HG03025 (cell line): Measurements from ENCODE around the gene BFSP1.

Experiments used
- ATAC-seq: cut with Tn5 transposase; IDR thresholded peaks from one replicate; pipeline ENCODE4 v1.9.1; 2021; ENCODE audit warnings: mild to moderate bottlenecking, moderate library complexity; ENCODE audit not compliant: unreplicated experiment, low FRiP score

The BFSP1 gene

DNA sequence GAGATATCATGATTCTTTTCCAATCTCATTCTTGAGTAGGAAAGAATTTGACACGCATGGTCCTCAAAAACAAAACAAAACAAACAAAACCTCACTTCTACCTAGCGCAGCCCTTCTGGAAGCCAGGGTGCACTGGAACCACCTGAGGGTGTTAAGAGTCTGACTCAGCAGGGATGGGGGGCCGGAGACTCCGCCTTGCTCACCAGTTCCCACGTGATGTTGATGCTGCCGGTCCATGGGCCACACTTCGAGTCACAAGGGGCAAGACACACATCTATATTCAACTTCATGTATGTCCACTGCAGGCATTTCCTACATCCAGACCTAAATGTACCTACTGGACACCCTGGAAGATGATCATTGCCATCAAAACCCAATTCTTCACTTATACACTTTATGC lies 30.4 kb downstream of the BFSP1 start:
- ATAC-seq: no peak

DNA sequence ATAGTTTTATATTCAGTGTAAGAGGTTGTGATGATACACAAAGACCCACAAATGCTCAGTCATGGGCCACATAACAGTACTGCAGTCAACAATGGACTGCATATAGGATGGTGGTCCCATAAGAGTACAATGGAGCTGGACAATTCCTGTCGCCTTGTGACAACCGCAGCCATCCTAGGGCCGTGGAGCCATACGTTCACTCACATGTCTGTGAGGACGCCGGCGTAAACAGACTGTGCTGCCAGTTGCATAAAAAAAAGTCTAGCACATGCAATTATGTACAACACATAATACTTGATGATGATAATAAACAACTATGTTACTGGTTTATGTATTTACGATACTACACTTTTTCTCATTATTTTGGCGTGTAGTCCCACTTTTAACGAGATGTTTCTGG lies 30.9 kb downstream of the BFSP1 start:
- no peak for ATAC-seq

DNA sequence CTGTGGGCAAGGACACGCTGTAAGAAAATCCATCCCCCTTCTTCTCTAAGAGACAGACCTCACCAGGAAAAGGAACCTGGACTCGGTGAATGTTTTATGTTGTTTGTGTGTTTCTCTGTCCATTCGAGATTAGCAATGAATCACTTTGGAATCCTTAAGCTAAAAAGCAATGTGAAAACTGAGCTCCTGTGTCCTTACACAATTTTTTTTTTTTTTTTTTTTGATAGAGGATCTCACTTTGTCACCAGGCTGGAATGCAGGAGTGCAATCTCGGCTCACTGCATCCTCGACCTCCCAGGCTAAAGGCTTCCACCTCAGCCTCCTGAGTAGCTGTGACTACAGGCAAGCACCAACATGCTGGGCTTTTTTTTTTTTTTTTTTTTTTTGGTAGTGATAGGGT lies 32.1 kb downstream of the BFSP1 start:
- no peak for ATAC-seq

DNA sequence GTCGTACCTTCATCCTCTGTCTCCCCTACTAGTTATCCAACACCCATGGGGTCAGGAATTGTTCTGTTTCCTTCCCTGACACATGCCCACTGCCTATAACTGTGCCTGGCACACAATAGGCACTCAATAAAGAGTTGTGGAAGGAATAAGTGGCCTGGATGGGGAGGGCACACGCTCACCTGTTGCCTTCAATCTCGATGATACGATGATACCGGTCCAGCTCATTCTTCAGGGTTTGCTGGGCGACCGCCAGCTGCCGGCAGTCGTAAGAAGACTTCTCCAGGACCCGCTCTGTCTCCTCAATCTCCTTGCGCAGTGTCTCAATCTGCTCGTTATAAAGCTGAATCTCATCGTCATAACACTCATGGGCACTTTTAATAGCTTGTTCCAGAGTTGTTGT lies 32.5 kb downstream of the BFSP1 start:
- ATAC-seq: no peak

DNA sequence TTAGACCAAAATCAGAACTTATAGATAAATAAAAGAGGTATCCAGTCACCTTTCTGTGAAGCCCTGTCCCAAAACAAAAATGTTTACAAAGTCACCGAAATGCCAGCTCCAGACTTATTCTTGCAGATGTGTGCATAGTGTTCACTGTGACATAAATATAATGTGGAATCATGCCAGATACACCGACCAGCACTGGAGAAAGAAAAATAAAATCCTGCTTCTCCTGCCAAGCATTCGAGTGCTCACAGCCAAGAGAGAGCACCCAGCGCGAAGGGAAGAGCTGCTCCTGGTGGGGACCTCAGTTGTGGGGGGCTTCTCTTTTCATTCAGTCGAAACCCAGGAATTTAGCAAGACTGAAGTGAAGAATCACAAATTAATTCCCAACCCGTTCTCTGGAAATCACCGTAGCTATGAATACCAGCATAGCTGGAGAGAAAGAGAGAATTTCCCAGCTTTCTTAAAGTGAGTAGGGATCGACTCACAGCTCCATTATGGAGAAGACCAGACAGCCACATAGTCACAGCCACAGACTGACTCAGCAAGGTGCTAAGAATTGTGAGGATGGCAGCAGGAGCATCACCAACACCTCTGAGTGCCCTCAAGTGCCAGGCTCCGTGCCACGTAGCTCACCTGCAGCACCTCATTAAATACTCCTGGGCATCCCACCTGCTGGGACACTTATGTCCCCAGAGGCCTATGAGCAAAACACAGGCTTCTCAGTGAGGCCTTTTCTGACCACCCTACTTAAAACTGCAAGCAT lies 33.2 kb downstream of the BFSP1 start:
- no peak for ATAC-seq

DNA sequence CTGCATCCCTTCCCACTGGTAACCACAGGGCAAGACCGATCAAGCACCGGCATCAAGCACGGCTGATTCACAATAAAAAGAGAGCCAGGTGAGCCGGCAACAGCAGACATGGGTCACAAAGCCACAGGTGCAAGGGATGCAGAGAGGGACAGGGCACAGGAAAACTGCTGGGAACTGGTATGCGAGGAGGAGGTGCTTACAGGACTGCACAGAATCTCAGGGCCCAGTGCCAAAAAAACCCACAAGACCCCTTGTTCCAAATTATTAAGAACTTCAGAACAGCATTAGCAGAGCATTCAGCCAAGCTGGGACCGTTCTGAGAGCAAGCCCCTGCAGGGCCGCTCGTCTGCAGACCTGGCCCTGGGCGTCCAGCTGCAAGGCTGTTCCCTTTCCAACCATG lies 35.4 kb downstream of the BFSP1 start:
- no peak for ATAC-seq

DNA sequence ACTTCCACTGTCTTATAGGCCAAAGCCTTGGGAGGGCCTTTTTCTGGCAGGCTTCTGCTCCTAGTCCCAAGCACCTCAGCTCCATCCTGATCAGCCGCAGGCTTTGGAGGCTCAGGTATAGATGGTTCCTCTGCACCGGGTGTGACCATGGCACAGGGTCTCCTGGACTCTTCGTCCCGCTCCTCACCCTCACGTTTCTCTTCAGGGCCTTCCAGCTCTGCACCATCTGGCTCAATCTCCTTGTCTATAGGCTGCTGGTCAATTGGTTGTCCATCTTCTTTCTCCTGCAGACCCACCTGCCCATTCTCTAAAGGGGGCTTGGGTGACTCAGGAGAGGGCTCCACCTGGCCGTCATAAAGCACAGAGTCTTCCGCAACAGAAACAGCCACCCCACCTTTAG lies 37.0 kb downstream of the BFSP1 start:
- no peak for ATAC-seq

DNA sequence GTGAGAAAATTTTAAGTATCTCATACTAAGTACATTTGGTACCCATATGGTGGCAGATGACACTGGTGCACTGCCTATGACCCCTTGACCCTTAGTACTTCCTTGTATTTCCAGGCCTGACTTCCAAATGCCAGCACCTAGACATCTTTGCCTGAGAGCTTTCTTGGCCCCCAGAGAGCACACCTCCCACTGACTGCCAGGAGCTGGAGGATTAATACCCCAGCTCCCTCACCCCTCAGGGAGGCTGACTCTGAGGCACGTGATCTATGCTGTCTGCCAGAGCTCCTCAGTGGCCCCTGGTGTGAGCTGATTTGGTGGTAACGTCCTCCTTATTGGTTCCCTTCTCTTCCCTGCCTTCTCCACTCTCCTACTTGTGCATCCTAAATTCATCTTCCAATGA lies 38.0 kb downstream of the BFSP1 start:
- no peak for ATAC-seq

DNA sequence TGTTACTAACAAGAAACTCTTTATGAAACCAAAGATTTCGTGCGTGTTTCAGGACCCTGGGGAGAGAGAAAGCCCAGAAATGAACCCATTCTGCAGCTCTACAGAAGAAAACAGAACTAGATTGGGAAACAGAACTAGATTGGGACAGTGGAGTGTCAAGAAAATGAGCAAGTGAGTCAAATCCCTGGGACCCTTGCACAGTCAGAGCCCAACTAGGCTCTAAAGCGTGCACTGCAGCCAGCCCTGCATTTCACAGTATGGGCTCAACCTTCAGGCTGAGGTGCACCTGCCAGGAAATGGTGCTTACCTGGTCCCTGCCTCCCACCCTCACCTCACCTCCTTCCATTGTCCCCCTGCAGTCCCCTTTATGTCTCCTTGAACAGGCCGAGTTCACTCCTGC lies 39.7 kb downstream of the BFSP1 start:
- ATAC-seq: no peak

DNA sequence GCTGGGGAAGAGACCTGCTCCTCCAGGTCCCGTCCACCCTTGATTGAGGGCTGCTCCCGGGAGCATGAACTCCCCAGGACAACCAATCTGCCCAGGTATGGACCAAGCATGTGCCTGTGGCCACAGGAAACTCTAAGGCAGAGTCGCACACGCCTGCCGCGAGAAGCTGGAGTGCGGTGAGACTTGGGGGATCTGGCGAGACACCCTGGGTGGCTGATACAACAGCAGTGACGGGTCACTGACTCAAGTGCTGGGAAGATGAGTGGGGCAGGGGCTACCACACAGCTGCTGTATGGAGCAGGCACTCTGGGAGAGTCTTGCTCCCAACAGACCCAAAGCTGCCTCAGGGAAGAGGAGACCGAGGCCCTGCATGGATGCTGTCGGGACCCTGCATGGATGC lies 40.1 kb downstream of the BFSP1 start:
- no peak for ATAC-seq

DNA sequence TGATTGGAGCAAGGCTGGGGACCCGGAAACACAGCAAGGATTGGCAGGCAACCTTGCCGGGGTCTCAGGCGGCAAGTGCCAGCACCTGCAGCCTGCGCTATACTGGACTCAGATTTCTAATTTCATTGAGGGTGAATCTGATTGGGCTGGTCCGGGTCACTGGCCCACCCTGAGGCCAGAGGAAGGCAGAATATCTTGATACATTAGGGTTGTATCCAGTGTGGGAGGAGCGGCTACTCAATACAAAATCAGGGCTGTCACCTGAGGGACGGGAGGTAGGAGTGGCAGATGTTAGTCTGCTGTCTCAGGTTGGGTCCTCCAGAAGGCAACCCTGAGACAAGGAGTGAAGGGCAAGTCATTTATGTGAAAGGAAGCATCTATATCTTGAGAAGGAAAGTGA lies 40.7 kb downstream of the BFSP1 start:
- ATAC-seq: no peak

DNA sequence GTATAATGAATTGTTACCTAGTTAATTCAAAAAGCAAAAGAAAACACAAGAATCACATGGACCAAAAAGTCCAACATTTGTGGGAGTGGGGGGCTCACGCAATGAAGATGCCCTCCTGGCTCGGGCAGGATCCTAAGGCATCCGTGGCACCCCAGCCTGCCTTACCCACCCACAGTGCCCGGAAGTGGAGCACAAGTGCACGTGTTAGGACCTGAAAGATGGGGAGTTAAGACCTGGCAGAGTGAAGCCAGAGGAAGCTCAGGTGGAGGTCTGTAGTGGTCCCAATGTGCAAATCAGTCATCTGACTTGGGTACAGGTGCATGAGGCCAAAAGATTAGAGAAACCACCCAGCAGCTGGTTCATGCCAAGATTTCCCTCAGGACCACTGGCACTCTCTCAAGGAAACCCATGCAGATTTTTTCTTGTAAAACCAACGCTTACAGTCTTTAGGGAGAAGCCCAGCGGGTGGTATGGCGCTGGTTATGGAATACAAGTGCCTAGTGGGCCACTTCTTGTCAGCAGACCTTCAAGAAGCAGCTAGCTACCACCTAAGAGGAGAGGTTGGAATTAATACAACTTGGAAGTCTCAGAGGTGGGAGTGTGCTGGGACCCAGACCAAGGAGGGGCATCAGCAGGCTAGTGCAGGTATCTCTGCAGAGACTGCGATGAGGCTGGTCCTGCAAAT lies 42.1 kb downstream of the BFSP1 start:
- no peak for ATAC-seq

DNA sequence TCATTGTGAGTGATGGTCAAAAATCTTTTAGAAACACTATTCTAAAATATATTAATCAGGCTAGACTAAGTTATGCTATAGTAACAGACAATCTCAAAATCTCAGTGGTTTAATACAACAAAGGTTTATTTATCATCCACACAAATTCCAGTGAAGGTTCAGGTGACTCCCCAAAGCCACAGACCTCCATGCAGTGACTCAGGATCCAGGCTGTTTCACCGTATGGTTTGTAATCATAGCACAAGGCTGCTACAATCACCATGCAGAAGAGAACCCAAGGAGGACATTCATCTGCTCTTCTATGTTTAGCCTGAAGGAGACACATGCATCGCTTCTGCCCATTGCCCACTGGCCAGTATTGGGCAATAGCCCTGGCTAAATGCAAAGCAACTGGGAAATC lies 46.2 kb downstream of the BFSP1 start:
- no peak for ATAC-seq

DNA sequence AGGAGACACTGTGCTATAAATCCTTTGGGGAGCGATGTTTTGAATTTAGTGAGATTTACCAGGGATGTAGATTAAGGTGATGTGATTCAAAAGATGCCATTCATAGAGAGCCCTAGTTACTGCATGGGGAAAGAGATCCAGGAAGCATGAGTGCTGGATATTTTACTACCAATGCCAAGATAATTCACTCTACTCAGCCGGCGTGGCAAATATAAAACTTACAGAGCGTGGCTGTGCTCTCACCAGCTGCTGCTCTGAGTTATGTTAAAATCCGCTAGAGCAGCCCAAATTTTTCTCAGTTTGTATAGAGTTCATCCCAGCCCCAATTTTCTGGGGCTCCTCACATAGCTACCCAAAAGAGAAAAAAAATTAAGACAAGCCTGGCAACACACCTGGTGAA lies 48.6 kb downstream of the BFSP1 start:
- ATAC-seq: no peak

DNA sequence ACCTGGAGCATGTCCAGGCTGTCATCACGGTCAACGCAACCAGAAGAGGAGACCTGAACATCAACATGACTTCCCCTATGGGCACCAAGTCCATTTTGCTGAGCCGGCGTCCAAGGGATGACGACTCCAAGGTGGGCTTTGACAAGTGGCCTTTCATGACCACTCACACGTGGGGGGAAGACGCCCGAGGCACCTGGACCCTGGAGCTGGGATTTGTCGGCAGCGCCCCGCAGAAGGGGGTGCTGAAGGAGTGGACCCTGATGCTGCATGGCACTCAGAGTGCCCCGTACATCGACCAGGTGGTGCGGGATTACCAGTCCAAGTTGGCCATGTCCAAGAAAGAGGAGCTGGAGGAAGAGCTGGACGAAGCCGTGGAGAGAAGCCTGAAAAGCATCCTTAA lies 49.5 kb downstream of the BFSP1 start:
- ATAC-seq: no peak

DNA sequence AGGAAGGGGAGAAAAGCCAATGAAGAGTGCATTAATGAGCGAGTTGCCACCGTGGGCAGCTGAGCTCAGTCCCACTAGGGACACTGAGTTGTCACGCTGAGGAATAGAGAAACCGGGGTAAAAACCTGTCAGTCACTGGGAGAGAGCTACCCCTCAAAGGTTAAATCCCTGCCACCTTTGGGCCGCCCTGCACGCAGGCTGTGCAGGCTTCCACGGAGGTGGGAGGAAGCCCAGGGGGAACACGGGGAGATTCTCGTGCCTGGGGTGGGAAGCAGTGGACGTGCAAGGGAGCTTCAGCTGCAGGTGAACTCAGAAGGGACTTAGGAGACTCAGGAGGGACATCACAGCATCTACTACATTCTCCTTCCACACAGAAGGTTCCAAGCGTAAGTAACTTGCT lies 50.5 kb downstream of the BFSP1 start:
- ATAC-seq: no peak

DNA sequence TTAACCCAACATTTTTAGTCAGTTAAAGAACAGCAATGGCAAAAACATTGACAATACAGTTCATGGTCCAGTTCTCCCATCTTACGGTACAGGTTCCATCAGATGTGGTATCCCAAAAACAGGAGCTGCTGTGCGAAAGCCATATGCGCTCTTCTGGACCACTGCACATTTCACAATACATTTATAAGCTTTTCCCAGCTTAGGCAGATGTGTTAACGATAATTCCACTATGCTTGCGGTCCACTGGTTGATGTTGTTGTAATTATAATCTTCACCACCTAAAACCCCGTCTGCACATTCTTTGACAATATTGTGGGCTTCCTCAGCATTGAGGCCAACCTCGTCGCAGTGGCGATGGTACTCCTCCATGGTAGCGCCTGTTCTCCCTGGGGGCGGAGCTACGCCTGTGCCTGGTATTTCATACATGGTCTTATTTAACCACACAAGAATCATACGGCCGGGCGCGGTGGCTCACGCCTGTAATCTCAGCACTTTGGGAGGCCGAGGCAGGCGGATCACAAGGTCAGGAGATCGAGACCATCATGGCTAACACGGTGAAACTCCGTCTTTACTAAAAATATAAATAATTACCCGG lies 52.0 kb downstream of the BFSP1 start:
- ATAC-seq: no peak

DNA sequence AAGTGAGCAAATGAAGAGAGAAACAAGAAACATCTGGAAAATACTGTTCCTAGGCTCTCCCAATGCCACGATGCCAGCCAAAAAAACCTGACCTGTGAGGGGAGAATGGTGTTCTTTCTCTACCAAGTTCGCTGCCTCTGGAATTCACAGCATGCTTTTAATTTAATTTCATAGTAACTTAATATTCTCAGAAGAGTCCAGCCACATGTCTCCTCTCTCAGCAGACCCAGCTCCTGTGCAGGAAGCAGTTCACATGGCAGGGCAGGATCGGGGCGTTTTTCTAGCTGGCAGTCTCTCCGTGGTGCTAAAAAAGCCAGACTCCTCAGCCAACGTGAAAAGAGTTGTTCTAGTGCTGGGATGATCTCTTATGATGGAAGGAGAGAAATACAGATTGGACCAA lies 57.5 kb downstream of the BFSP1 start:
- no peak for ATAC-seq

DNA sequence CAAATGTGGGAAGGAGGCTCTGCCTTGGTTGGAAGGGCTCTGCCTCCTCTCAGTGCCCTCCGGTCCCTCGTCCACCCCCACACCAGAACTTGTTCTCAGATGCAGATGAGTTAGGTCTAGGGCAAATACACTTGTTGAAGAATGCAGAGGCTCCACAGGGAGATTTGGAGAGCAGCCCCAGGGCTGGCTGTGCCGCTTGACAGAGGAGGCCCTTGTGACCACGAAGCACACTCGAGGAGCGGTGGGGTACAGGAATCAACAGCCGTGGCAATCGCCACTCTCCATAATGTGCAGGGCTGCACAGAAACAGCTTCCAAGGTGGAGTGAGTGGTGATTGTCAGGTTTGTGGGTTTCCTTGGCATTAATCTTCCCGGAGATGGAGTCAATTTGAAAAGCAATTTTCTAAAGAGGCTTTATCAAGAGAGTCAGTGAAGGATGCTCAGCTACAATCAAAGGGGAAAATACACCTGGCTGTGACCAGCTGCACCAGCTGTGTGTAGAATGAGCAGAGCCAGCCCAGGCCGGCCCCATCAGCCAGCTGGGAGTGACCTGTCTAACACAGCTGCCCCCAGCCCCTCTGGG lies 59.5 kb downstream of the BFSP1 start:
- ATAC-seq: no peak

DNA sequence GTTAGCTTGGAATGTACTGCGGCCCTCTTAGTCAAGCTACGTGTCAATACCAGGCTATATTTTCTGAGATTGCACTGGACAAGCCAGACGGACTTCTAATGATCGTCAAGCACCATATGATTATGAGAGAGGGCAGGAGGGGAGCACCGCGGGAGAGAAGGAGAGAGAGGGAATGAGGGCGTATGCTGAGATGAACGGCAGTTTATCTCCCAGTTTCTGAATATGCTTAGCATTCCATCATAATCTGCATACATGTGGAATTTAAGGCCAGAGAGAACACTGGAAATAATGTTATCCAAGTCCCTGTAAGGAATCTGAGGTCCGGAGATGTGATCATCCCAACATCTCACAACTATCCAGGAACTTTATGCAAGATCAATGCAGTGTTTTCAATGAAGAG lies 60.2 kb downstream of the BFSP1 start:
- ATAC-seq: no peak

DNA sequence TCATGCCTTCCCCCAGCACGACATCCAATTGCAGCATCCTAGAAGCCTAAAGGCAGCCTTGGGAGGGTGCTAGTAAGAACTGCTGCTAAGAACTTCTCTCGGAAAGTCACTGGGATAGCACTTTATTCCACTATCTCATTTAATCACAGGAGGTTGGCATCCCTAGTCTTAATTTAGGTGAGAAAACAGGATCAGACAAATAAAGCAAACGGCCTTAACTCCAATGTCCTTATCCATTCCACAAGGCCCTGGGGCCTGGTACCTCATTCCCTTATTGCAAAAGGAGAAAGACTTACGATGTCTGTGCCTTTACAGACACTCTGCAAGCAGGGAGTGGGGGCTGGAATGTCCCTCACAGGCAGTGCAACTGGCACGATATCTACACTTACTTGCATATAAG lies 60.7 kb downstream of the BFSP1 start:
- ATAC-seq: no peak
